Naive thymus-derived CD8-positive, alpha-beta T cell (primary cell): Measurements from ENCODE around the gene SYT9. TPM values are rescaled to one million over a fixed set of nuclear protein-coding genes. Genes with fewer than 3 reads are reported as not detected.

Source experiments
- ATAC-seq, 2 donors: fragments of 150-1000 bp; cut with Tn5 transposase in 1 of 2; sonication (Bioruptor Pico), chemical (Tn5 transposase) in 1 of 2; 1 replicate in 1 of 2; 2 replicates in 1 of 2; pipeline ENCODE4 v1.10.0; 2021; ENCODE audit warnings: mild to moderate bottlenecking in 2 of 2, moderate library complexity in 2 of 2
- POLR2A ChIA-PET: fragments of 350-600 bp; sonication (Branson Sonifier 250); formaldehyde crosslinking; loops from one replicate; lab custom pipeline; 2021; ENCODE audit warnings: antibody characterized with exemption; lab: Charles Lee
- DNase-seq, 10 donors: peaks; one replicate each; pipeline versions ENCODE4 v3.0.0 to v3.0.0-alpha.2; 2020 to 2022
- H3K27ac Mint-ChIP-seq, 10 donors: one replicate each; pipeline ENCODE4 v1.8.0; 2020 to 2022; ENCODE audit warnings: mild to moderate bottlenecking in 10 of 10, mixed read lengths in 10 of 10, moderate library complexity in 4 of 10, inconsistent platforms in 1 of 10
- H3K27me3 Mint-ChIP-seq, 5 donors: one replicate each; pipeline ENCODE4 v1.8.0; 2021 to 2022; ENCODE audit warnings: mixed read lengths in 5 of 5
- H3K36me3 Mint-ChIP-seq, 3 donors: one replicate each; pipeline ENCODE4 v1.8.0; 2020 to 2022; ENCODE audit warnings: mixed read lengths in 3 of 3, mild to moderate bottlenecking in 2 of 3, inconsistent platforms in 1 of 3
- H3K4me1 Mint-ChIP-seq, 4 donors: one replicate each; pipeline ENCODE4 v1.8.0; 2021 to 2022; ENCODE audit warnings: mixed read lengths in 4 of 4
- H3K4me3 Mint-ChIP-seq, 10 donors: one replicate each; pipeline ENCODE4 v1.8.0; 2020 to 2022; ENCODE audit warnings: mild to moderate bottlenecking in 10 of 10, mixed read lengths in 10 of 10, moderate library complexity in 6 of 10, inconsistent platforms in 1 of 10
- H3K9me3 Mint-ChIP-seq, 9 donors: one replicate each; pipeline ENCODE4 v1.8.0; 2020 to 2022; ENCODE audit warnings: mixed read lengths in 9 of 9, mild to moderate bottlenecking in 3 of 9, inconsistent platforms in 1 of 9, moderate library complexity in 1 of 9
- polyA plus RNA-seq, 3 donors: library from polyadenylated mRNA; unstranded; fragments of 300-500 nt; fragmentation: Illumina TruSeq; gene quantifications; one replicate each; pipeline ENCODE4 v1.2.3, GENCODE V29; 2021
- total RNA-seq, 8 experiments: library from RNA in 2 of 8; stranded (reverse) in 2 of 8; gene quantifications; one replicate each; pipeline ENCODE4 v1.2.3 and lab custom pipeline; 2021 to 2026

The SYT9 gene
- total and polyA plus RNA-seq, 5 experiments from 2014 or later: not detected

DNA sequence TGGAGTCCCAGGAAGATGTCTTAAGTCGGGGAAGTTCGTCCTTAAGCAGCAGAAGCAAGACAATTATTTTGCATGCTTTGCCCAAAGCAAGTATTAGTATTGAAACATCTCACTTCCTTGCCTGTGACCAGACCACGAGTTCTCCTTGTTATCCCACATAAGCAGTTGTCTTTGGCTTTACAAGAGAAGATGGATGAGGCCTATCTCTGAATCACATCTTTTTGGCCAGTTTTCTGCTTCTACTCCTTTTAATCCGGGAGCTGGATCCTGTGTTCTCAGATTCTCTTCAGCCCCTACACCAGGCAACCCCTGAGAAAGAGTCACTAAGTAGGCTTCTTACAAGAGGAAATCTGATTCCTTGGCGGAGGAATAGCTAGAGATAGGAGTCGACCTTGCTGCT, 2.1 kb downstream of the SYT9 start:
- Mint-ChIP-seq H3K4me1 (peaks cover 1 to 4% (median 2%) of the 10 kb centered on the region in 4 donors), H3K27me3 (peaks cover 26 to 58% (median 47%) of the 10 kb centered on the region in 5 donors), H3K4me3 (no peak overlapping the region), H3K27ac (no peak overlapping the region), H3K36me3 (no peaks in the 10 kb centered on the region), H3K9me3 (peaks cover 0 to 3% (median 0%) of the 10 kb centered on the region in 9 donors)
- DNase-seq (no peak), ATAC-seq (no peak)
- POLR2A ChIA-PET: no interaction called here

DNA sequence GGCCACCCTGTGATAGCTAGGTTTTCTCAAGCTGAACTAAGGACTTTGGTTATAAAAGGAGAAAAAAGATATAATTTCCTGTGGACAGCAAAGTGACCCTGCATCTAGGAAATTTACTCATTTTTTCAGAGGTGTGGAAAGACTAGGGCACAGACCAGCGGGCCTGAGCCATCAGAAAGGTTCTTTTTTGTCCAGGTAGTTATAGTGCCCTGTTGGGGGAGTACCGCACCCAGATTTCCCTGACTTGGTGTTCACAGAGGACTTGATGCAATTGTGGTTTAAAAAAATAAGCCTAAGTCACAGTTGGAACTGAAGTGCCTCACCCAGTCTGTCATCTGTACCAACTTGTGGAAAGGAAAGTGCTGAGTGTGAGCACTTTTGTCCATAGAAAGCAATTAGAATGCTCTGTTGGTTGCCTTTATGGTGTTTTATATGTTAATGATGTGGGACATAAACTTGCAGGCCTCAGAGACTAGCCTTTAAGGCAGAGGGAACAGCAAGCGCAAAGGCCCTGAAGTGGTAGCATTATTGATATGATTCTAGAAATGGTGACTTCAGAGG, 3.1 kb downstream of the SYT9 start:
- DNase-seq (no peak), ATAC-seq (no peak)
- POLR2A ChIA-PET: no interaction called here
- Mint-ChIP-seq H3K9me3 (peaks cover 0 to 3% (median 0%) of the 10 kb centered on the region in 9 donors), H3K4me3 (no peak overlapping the region), H3K27ac (no peak overlapping the region), H3K36me3 (no peaks in the 10 kb centered on the region), H3K4me1 (peaks cover 1 to 4% (median 2%) of the 10 kb centered on the region in 4 donors), H3K27me3 (peaks cover 23 to 48% (median 43%) of the 10 kb centered on the region in 5 donors)

DNA sequence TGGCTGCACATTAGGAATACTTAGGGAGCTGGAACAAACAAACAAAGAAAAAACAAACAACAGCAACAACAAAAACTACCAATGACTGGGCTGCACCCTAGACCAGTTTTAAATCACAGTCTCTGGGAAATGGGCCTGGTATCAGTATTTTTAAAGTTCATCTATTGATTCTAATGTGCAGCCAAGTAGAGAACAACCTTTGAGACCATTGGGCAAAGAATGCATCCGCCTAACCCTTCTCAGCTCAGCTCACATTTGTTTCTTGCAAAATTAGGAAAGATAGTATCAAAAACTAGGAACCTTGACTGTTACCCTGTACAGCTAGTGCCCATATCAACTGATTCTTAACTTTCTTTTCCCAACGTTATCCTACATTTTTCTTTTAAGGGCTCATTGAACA, 5.2 kb downstream of the SYT9 start:
- Mint-ChIP-seq H3K4me3 (no peak overlapping the region), H3K36me3 (no peaks in the 10 kb centered on the region), H3K9me3 (peaks cover 0 to 2% (median 0%) of the 10 kb centered on the region in 9 donors), H3K27ac (no peak overlapping the region), H3K27me3 (peaks cover 20 to 40% (median 35%) of the 10 kb centered on the region in 5 donors), H3K4me1 (peaks cover 1 to 4% (median 2%) of the 10 kb centered on the region in 4 donors)
- ATAC-seq: no peak
- DNase-seq: no peak
- POLR2A ChIA-PET: no interaction called here

DNA sequence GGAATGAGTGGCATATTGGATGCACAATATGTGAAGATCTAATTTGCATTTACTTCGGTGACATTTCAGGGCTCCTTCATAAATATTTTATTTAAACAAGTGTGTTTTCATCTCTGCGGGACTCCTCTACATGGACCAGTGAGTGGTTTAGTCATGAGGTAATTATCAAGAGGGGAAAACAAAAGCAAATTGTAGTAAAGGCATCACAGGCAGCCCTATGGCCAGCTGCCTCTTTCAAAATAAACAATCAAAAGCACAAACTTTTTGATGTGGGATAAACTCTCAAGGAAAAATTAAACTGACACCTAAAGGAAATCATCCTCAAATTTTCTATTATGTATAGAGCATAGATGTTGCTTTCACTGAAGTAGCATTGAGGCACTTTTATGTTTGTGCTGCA, 6.0 kb downstream of the SYT9 start:
- Mint-ChIP-seq H3K4me3 (no peak overlapping the region), H3K36me3 (no peaks in the 10 kb centered on the region), H3K9me3 (peaks cover 0 to 2% (median 0%) of the 10 kb centered on the region in 9 donors), H3K4me1 (peaks cover 0 to under 1% (median 0%) of the 10 kb centered on the region in 4 donors), H3K27me3 (peaks cover 18 to 37% (median 30%) of the 10 kb centered on the region in 5 donors), H3K27ac (no peak overlapping the region)
- no peak for ATAC-seq
- POLR2A ChIA-PET: no interaction called here
- no peak for DNase-seq

DNA sequence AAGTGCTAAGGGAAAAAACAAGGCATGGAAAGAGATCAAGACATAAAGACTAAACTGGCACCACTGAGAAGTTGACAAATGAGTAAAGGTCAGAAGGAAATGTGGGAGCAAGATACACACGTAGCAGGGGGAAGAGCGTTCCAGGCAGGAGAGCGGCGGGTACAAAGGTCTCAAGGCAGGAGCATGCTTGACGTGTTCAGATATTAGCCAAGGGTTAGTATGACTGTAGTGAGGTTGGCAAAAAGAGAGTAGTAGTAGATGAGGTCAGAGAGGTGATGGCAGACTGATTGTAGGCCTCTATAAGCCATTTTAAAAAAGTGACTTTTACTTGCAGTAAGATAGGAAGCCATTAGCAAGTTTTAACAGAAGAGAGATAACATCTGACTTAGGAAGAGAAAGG, 9.9 kb downstream of the SYT9 start:
- no peak overlapping the region for H3K27ac Mint-ChIP-seq
- no peak overlapping the region for H3K4me3 Mint-ChIP-seq
- POLR2A ChIA-PET: no interaction called here
- no peaks in the 10 kb centered on the region for H3K4me1 Mint-ChIP-seq
- peaks cover 0 to 14% (median 9%) of the 10 kb centered on the region in 5 donors for H3K27me3 Mint-ChIP-seq
- H3K36me3 Mint-ChIP-seq: no peaks in the 10 kb centered on the region
- DNase-seq: no peak
- peaks cover 0 to 2% (median 0%) of the 10 kb centered on the region in 9 donors for H3K9me3 Mint-ChIP-seq
- ATAC-seq: no peak

DNA sequence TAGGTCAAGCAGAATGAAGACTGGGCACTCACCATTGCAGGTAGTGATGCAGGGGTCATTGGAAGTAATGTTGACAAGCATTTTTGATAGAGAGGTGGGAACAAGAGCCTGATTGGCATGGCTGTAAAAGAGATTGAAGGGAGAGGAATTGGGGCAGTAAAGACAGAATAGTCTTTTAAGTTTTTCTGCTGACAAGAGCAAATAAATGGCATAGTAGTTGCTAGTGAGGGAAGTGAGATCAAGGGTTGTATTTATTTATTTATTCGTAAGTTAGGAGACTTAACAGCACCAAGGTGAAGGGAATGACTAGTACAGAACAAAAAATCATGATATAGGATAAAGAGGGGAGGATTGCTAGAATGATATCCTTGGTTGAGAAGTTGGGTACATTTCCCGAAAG, 11.0 kb downstream of the SYT9 start:
- POLR2A ChIA-PET: no interaction called here
- ATAC-seq (no peak), DNase-seq (no peak)
- Mint-ChIP-seq H3K9me3 (no peaks in the 10 kb centered on the region), H3K27ac (no peak overlapping the region), H3K27me3 (peaks cover 0 to 11% (median 9%) of the 10 kb centered on the region in 5 donors), H3K36me3 (no peaks in the 10 kb centered on the region), H3K4me3 (no peak overlapping the region), H3K4me1 (no peaks in the 10 kb centered on the region)

DNA sequence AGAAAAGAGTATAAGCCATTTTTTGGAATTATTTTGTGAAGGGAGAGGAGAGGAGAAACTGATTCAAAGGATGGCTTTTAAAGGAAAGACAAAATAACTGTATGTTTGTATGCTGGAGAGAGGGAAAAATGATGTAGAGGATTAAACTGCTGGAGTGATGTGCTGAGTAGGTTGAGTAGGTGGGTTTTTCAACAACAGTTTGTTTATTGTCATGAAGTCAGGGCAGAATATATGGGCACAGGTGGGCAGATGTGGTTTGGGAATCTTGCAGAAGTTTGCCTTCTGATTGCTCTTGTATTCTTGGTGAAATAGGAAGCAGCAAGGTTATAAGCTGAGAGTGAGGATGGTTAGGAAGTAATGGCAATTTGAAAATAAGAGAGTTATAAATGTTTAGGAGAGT, 12.1 kb downstream of the SYT9 start:
- DNase-seq (no peak), ATAC-seq (no peak)
- Mint-ChIP-seq H3K27me3 (peaks cover 0 to 9% (median 5%) of the 10 kb centered on the region in 5 donors), H3K36me3 (no peaks in the 10 kb centered on the region), H3K27ac (no peak overlapping the region), H3K9me3 (no peaks in the 10 kb centered on the region), H3K4me3 (no peak overlapping the region), H3K4me1 (no peaks in the 10 kb centered on the region)
- POLR2A ChIA-PET: no interaction called here

DNA sequence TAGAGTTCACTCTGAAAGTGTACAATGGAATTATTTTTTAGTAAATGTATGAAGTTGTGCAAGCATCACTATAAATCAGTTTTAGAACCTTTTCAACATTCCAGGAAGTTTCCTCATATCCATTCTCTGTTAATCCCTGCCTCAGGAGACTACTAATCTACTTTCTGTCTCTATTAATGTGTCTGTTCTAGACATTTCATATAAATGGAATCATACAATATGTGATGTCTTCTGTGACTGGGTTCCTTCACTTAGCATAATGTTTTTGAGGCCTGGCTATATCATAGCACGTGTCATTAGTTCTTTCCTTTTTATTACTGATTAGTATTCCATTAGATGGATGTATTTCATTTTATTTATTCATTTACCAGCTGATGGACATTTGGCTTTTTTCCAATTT, 17.1 kb downstream of the SYT9 start:
- Mint-ChIP-seq H3K4me1 (no peaks in the 10 kb centered on the region), H3K9me3 (no peaks in the 10 kb centered on the region), H3K4me3 (no peak overlapping the region), H3K27ac (no peak overlapping the region), H3K36me3 (no peaks in the 10 kb centered on the region), H3K27me3 (peaks cover 0 to 10% (median 4%) of the 10 kb centered on the region in 5 donors)
- POLR2A ChIA-PET: no interaction called here
- DNase-seq: no peak
- ATAC-seq: no peak

DNA sequence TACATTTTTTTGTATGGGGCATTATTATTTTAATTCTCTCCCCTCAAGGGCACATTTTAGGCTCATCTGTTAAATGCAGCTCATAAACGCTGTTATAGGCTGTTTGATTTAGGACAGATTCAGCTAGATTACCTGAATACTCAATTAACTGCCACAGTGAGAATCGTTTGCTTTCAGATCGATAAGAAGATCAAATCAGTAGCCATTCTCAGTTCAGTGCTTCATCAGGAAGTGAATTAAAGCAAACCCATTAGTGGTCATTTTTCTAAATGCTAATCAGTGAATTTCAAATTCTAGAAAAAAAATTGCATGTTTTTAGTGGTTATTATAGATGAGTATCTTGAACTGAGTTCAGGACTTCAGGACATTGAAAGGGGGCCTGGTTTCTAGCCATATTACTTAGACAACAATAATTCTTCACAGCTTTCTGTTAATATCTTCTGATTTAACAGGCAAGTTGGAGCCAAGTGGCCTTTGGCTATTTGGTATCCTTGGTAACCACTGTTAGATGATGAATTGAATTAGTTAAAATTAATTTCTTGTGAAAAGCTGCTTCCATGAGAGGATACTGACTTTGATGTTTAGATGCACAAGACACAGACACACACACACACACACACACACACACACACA, 18.6 kb downstream of the SYT9 start:
- no peaks in the 10 kb centered on the region for H3K4me1 Mint-ChIP-seq
- ATAC-seq: no peak
- POLR2A ChIA-PET: no interaction called here
- DNase-seq: no peak
- H3K27me3 Mint-ChIP-seq: peaks cover under 1 to 20% (median 8%) of the 10 kb centered on the region in 5 donors
- no peaks in the 10 kb centered on the region for H3K36me3 Mint-ChIP-seq
- H3K27ac Mint-ChIP-seq: no peak overlapping the region
- no peak overlapping the region for H3K4me3 Mint-ChIP-seq
- H3K9me3 Mint-ChIP-seq: no peaks in the 10 kb centered on the region

DNA sequence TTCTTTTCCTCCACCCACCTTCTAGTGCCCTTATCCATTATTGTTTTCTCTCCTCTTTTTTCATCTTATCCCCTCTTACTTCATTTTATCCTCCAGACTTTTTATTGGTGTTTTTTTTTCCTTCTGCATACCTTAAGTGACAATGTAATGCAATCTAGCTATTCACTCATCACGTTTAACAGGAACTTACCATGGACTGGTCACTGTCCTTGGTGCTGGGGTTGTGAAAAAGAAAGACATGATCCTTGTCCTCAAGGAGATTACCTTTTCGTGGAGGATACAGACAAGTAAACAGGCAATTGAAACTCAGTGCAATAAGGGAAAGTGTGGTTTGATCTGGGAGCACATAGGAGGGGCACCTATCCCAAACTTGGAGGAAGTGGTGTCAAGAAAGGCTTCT, 20.7 kb downstream of the SYT9 start:
- no peak for DNase-seq
- no peak overlapping the region for H3K27ac Mint-ChIP-seq
- no peaks in the 10 kb centered on the region for H3K9me3 Mint-ChIP-seq
- H3K4me3 Mint-ChIP-seq: no peak overlapping the region
- no peaks in the 10 kb centered on the region for H3K4me1 Mint-ChIP-seq
- no peak for ATAC-seq
- peaks cover 10 to 34% (median 20%) of the 10 kb centered on the region in 5 donors for H3K27me3 Mint-ChIP-seq
- POLR2A ChIA-PET: no interaction called here
- no peaks in the 10 kb centered on the region for H3K36me3 Mint-ChIP-seq

DNA sequence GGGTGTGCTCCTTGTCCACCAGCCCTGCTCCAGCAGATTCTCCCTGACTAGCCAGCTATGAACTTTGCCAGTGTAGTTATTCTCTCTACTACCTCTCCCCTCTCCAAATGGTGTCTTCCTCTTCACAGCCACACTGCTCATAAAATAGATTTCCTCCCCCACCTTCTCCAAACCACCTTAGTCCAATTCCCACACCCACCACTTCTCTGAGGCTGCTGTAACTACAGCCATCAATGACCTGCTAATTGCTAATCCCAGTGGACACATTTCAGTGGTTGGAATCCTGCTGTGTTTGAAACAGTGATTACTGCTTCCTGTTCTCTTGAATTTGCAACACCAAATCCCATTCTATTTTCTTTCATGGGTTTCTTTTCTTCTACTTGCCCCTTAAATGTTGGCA, 23.4 kb downstream of the SYT9 start:
- no peak overlapping the region for H3K27ac Mint-ChIP-seq
- peaks cover 15 to 51% (median 24%) of the 10 kb centered on the region in 5 donors for H3K27me3 Mint-ChIP-seq
- no peaks in the 10 kb centered on the region for H3K36me3 Mint-ChIP-seq
- H3K4me1 Mint-ChIP-seq: no peaks in the 10 kb centered on the region
- no peaks in the 10 kb centered on the region for H3K9me3 Mint-ChIP-seq
- no peak for DNase-seq
- H3K4me3 Mint-ChIP-seq: no peak overlapping the region
- POLR2A ChIA-PET: no interaction called here
- no peak for ATAC-seq

DNA sequence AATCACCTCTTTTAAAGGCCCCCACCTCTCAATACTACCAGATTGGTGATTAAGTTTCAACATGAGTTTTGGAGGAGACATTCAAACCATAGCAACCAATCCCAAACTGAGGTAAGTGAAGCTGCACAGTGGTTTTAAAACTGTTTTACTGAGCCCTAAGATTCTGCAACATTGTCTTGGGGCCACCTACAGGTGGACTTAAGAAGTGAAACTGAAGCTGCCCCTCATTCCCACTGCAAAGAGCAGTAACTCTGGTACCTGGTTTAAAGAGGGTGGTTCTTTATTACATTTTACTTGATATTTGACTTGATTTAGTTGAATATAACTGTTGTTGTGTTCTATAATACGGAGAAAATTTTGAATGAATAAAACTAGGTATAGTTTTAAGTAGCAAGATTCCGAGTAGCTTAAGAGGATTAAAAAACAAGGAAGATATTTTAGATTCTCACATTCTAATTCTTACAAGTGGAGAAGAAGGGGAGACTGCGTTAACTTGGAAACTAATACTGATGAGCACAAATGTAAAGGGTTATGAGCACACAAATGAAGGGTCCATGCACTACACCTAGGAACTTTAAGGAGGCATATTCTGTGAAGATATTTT, 26.7 kb downstream of the SYT9 start:
- DNase-seq (no peak), ATAC-seq (no peak)
- H3K27ac Mint-ChIP-seq: no peak overlapping the region
- H3K4me3 Mint-ChIP-seq: no peak overlapping the region
- no peaks in the 10 kb centered on the region for H3K9me3 Mint-ChIP-seq
- H3K36me3 Mint-ChIP-seq: no peaks in the 10 kb centered on the region
- H3K4me1 Mint-ChIP-seq: no peaks in the 10 kb centered on the region
- peaks cover 16 to 41% (median 28%) of the 10 kb centered on the region in 5 donors for H3K27me3 Mint-ChIP-seq
- POLR2A ChIA-PET: no interaction called here

DNA sequence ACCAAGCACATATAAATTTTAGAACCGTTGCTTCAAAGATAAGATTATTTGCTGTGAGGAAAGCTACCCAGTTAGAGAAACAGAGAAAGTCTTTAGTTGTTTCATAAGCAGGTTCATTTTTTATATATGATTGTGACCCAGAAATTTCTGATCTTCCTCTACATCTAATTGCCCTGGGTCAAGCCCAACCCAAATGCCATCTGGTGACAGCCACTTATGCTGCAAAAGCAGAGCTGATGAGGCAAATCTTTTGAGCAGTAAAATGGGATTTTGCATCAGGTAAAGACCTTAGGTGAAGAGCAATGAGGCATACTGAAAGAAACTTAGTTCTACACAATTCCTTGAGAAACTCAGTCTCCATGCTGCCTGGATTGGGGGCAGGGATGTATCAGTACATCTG, 28.0 kb downstream of the SYT9 start:
- POLR2A ChIA-PET: no interaction called here
- Mint-ChIP-seq H3K36me3 (no peaks in the 10 kb centered on the region), H3K4me3 (no peak overlapping the region), H3K9me3 (peaks cover 0 to 1% (median 0%) of the 10 kb centered on the region in 9 donors), H3K27ac (no peak overlapping the region), H3K4me1 (no peaks in the 10 kb centered on the region), H3K27me3 (peaks cover 16 to 42% (median 30%) of the 10 kb centered on the region in 5 donors)
- ATAC-seq (no peak), DNase-seq (no peak)
